ENCODE results near the gene ZNRF2.

ZNRF2 gene

DNA sequence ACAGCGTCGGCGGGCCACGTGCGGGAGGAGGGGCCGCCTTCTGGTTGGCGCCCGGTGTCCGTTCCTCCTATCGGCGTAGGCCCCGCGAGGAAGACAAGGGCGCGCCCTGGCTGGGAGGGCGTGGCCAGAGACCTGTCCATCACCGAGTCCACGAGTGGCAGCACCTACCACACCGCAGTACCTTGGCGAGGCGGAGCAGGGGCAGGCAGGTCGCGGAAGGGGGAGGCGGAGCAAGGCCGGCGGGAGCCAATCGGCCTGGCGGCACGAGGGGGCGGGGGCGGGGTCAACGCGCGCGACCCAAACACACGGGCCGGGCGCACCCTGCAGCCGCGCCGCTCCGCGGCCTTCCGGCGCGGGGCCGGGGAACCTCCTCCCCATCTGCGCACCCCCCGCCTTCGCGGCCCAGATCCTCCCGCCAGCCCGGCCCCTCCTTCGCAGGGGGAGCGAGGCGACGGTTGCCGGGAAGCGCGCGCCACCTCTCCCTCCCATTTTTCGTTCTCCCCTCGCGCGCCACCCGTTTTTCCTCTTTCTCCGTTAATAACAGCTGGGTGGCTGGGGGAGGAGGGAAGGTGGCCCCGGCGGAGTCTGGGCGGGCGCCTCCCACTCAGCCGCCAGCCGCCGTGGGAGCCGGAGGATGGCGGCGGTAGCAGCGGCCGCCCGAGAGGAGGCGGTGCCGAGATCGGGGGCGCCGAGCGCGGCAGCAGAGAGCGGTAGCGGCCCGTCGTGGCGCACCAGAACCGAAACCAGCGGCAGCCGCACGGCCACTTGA lies at the start of gene ZNRF2:
Gene ZNRF2, plus strand, starts transcription at position 300 of the 769 bp plus-strand sequence. CDS start 761 bp downstream, outside the sequence.
- DNase-seq, result peak; percentile 98 to 99
- no peaks in the 10 kb centered on the region for H3K9me3 Mint-ChIP-seq
- peak; percentile 93 for ATAC-seq
- H3K4me1 Mint-ChIP-seq, result peaks cover 47% of the 10 kb centered on the region
- H3K27me3 Mint-ChIP-seq, result no peaks in the 10 kb centered on the region
- peak within 1 kb of the TSS; percentile 82 to 86 for H3K4me3 Mint-ChIP-seq
- peak within 1 kb of the TSS; percentile 78 to 95 for H3K27ac Mint-ChIP-seq

DNA sequence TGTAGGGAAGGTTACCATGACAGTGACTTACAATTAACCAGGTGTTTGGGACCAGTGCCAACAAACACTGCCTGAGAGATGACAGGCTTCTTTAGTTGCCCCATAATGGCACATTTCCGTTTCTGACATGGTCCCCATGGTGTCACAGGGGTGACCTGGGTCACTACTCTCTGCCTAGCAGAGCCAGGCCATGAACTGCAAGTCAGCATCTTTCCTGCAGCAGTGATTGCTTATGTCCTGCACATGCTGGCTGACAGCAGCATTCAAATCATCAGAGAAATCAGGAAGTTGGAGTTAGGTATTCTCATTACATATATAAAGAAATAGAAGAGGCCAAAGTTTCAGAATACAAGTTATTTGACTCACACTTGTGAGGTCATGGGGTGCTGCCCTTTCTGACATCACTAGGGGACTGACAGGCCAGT lies 47.1 kb upstream of the ZNRF2 start:
- H3K9me3 Mint-ChIP-seq, result peaks cover 5 to 7% of the 10 kb centered on the region in 2 donors
- H3K4me1 Mint-ChIP-seq, result peaks cover 10% of the 10 kb centered on the region
- ATAC-seq, result no peak
- DNase-seq, result no peak
- H3K4me3 Mint-ChIP-seq, result no peak overlapping the region
- H3K27me3 Mint-ChIP-seq, result peaks cover 33% of the 10 kb centered on the region
- H3K27ac Mint-ChIP-seq, result no peak overlapping the region

DNA sequence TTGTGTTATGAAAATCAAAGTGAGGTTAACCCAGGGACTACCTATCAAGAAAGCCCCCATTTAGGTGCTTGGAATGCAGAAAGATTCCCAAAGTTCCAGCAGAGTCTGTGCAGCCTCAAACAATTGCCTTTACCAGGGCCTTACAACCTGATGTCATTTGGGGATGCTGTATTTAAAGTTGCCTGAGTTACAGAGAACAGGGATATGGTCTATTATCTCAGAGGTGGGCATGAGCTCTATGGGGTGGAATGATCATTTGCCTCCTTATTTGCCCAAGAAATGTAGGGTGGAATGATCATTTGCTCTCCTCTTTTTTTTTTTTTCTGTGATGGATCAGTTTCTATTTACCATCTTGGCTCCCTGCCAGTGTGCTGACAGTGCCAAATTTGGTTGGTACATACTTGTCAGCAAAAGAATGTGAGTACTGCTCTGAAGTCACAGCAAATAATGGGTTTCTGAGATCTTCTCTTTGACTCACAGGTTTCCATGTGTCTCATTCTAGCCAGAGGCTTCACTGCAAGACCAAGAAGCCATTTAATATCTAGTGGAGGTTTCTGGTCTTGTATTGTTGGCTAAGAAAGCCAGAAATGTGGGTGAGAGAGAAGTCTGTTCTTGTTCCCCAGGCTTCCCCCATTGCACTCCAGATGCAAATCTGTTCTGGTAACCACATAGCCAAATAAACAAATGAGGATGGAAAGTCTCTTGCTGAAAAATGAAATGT lies 45.5 kb upstream of the ZNRF2 start:
- H3K4me3 Mint-ChIP-seq, result no peak overlapping the region
- ATAC-seq, result peak; percentile 86
- no peak for DNase-seq
- H3K4me1 Mint-ChIP-seq, result peaks cover 10% of the 10 kb centered on the region
- H3K9me3 Mint-ChIP-seq, result peaks cover 5 to 7% of the 10 kb centered on the region in 2 donors
- peak overlapping the region in 1 of 2 donors; percentile 50 for H3K27ac Mint-ChIP-seq
- peaks cover 33% of the 10 kb centered on the region for H3K27me3 Mint-ChIP-seq

DNA sequence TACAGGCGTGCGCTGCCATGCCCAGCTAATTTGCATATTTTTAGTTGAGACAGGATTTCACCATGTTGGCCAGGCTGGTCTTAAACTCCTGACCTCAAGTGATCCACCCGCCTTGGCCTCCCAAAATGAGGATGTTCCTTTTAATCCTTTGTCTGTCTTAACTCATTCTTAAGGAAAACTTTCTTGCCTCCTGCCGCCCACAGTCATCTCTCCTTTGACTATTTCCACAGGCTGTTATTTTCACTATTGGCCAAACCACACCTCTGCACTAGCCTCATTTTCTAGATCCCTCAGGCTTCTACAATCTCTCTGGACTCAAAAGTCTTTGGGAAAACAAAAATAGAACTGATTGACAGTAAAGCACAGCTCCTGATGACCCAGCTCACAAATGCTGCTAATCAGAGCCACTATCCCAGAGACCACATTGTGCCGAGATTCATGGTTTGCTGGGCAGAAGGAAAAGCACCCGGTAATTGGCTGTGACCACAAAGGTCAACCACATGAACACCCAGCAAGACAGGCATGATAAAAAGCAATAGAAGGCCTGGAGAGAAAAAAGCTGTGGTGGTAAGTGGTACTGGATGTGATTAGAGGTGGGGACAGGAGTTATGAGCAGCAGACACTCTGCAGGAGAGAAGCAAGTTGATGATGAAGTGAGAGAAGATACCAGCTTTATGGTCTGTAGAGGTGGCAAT lies 44.1 kb upstream of the ZNRF2 start:
- H3K27ac Mint-ChIP-seq, result no peak overlapping the region

DNA sequence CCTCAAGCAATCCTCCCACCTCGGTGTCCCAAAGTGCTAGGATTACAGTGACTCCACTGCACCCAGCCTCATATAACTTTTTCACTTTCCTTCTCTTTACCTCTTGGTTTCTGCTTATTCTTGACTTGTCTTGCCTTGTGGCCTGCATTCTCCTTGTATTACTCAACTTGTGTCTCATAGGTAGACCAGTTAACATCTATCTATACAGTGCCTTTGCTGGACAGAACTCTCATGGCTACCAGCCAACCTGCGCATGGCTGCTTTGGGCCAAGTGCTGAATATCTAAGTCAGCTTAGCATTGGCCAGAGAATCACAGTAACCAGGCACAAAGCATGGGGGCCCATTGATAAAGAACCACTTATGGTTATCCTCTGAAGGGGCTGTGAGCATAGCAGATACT lies 42.6 kb upstream of the ZNRF2 start:
- ATAC-seq (no peak), DNase-seq (no peak)
- peaks cover 14% of the 10 kb centered on the region for H3K4me1 Mint-ChIP-seq
- no peak overlapping the region for H3K27ac Mint-ChIP-seq
- peaks cover 0 to under 1% of the 10 kb centered on the region in 2 donors for H3K9me3 Mint-ChIP-seq
- peaks cover 33% of the 10 kb centered on the region for H3K27me3 Mint-ChIP-seq
- no peak overlapping the region for H3K4me3 Mint-ChIP-seq

More for the DNA sequence above, 44.1 kb upstream of the ZNRF2 start:
- H3K4me1 Mint-ChIP-seq, result peaks cover 14% of the 10 kb centered on the region
- no peak for ATAC-seq
- no peak for DNase-seq
- H3K4me3 Mint-ChIP-seq, result no peak overlapping the region
- H3K9me3 Mint-ChIP-seq, result peaks cover 5 to 7% of the 10 kb centered on the region in 2 donors
- H3K27me3 Mint-ChIP-seq, result peaks cover 33% of the 10 kb centered on the region

DNA sequence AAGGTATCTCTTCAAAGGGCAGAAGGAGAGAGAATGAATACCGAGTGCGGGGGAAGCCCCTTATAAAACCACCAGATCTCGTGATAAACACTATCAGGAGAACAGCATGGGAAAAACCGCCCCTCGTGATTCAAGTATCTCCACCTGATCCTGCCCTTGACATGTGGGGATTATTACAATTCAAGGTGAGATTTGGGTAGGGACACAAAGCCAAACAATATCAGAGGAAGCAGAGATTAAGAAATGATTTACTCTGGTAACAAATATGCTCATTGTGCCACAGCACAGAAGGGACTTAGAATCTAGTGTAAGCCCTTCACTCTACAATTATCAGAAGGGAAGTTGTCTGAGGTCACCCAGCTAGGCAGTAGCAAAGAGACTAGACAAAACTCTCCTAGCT lies 40.1 kb upstream of the ZNRF2 start:
- DNase-seq, result no peak
- H3K9me3 Mint-ChIP-seq, result no peaks in the 10 kb centered on the region
- ATAC-seq, result no peak
- no peak overlapping the region for H3K4me3 Mint-ChIP-seq
- peaks cover 14% of the 10 kb centered on the region for H3K4me1 Mint-ChIP-seq
- H3K27ac Mint-ChIP-seq, result no peak overlapping the region
- H3K27me3 Mint-ChIP-seq, result peaks cover 26% of the 10 kb centered on the region

DNA sequence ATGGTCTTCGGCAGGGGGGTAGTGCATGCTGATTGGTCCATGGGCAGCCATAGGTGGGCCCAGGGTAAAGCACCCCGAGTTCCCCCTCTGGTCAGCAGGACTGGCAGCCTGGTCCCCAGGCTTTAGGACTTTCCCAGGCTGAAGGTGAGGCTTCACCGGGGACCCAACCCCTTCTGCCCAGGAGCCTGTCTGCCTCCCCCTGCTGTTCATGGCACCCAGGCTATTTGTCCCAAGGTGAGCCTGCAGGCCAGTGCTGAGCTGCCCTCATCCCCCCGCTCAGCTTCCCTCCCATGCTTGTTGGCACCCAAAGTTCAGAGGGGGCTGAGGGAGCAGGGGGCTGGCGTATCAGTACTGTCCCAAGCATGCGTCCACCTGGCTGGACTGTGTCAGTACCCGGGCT lies 38.5 kb upstream of the ZNRF2 start:
- Mint-ChIP-seq H3K4me1 (peaks cover 9% of the 10 kb centered on the region), H3K9me3 (no peaks in the 10 kb centered on the region), H3K27ac (no peak overlapping the region), H3K4me3 (no peak overlapping the region), H3K27me3 (peaks cover 11% of the 10 kb centered on the region)
- no peak for ATAC-seq
- DNase-seq, result no peak

DNA sequence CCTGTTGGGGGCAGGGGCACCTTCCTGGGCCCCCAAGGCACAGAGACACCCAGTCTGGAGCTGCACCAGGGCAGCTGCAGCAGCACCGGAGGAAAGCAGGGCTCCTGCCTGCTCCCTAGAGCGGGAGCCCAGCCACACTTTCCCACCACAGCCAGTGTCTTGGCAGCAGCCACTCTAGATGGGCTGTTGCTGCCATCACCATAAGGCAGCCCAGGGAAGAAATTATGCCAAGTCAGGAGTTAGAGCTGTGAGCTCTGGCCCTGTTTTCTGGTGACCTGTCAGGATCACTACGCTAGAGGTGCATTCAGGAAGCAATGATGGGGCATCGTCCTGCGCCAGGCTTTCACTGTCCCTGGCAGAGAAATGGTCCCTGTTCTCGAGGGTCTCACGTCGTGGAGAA lies 38.0 kb upstream of the ZNRF2 start:
- Mint-ChIP-seq H3K27me3 (peaks cover 7% of the 10 kb centered on the region), H3K4me1 (peaks cover 9% of the 10 kb centered on the region), H3K27ac (peak overlapping the region in 1 of 2 donors; percentile 72), H3K9me3 (no peaks in the 10 kb centered on the region), H3K4me3 (no peak overlapping the region)
- DNase-seq, result no peak
- no peak for ATAC-seq

DNA sequence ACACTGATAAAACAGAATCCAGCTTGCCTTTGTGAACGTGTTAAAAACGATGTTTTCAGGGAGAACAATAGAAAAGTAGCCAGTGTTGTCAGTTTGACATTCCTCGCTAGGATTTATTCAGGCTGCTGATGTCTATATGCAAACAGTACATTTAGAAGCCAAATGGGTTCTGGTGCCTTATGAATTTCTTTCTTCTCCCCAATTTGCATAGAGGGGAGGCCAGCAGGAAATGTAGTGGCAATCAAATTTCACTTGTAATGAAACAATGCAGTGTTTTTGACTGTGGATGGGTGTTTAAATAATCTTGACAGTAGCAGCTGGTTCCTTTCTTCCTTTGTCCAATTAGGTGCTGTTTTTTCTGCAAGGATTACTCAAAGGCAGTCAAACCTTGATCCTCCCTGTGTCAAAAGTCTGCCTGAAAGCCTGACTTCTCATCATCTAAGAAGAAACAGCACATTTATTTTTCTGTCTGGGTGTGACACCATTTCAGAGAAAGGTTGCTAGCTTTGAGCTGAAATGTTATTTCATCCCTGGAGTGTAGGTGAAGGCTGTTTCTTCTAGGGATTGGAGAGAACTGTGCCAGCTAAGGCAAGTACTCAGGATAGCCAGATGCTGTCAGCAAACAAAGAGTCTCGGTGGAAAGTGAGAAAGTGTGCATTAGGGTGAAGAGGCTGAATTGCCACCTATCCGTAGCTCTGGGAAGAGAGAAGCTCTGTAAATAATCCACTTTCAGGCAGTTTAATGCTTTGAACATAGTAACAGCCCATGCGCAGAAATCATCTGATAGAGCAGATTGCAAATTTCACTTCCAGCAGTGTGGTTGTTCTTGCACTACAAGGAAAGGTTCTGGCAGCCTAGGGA lies 36.6 kb upstream of the ZNRF2 start:
- no peak for ATAC-seq
- H3K27ac Mint-ChIP-seq, result no peak overlapping the region
- H3K4me3 Mint-ChIP-seq, result no peak overlapping the region
- H3K4me1 Mint-ChIP-seq, result peaks cover 10% of the 10 kb centered on the region
- no peaks in the 10 kb centered on the region for H3K9me3 Mint-ChIP-seq
- no peaks in the 10 kb centered on the region for H3K27me3 Mint-ChIP-seq
- DNase-seq, result no peak

DNA sequence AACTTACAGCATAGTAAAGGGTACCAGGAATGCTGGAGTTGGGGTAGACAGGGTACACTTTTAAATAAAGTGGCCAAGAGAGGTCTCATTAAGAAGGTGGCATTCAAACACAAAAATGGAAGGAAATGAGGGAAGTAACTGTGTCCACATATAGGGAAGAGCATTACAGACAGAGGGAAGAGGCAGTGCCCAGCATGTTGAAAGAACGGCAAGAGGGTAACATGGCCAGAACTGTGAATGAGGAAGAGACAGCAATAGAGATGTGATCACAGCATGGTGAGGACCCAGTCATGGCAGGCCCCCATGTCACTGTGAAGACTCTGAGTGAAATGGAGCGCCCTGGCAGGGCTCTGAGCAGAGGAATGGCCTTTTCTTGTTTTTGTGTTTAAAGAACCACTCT lies 35.1 kb upstream of the ZNRF2 start:
- H3K27ac Mint-ChIP-seq, result no peak overlapping the region
- DNase-seq, result no peak
- H3K27me3 Mint-ChIP-seq, result no peaks in the 10 kb centered on the region
- H3K4me1 Mint-ChIP-seq, result peaks cover 15% of the 10 kb centered on the region
- no peak overlapping the region for H3K4me3 Mint-ChIP-seq
- no peak for ATAC-seq
- no peaks in the 10 kb centered on the region for H3K9me3 Mint-ChIP-seq

DNA sequence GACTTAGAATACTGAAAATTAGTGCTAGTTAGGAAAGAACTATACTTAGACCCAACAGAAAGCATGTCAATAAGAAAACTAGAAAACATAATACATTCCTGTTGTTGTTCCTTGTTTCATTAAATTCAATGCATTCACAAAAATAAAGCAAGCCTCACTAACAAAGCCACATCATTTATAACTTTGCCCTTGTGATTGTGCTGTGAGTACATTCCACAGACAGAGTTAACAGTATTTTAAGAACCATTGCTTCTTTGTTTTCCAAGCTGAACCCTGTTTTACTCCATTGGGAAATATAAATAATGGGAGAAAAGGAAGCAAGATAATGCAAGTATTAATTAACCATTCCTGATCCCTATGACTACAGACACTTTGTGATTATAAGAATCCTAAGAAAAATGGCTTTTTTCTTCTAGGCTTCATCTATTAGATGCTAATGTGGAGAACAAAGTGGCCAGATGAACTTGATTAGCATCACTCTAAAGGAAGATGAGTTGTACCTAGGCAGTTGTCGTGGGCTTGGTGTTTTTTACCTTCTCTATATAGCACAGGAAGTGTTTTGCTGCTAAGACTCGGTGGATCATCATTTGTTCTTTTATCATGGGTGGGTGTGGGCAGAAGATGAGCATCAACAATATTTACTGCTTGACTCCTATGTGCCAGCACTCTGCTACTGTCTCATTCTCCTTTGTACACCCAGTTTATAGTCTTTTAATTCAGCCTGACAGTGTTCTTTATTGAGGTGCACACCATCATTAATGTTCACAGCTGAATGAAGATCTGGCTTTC lies 34.2 kb upstream of the ZNRF2 start:
- no peaks in the 10 kb centered on the region for H3K27me3 Mint-ChIP-seq
- peaks cover 15% of the 10 kb centered on the region for H3K4me1 Mint-ChIP-seq
- no peak overlapping the region for H3K27ac Mint-ChIP-seq
- H3K4me3 Mint-ChIP-seq, result no peak overlapping the region
- ATAC-seq, result no peak
- no peak for DNase-seq
- H3K9me3 Mint-ChIP-seq, result no peaks in the 10 kb centered on the region

DNA sequence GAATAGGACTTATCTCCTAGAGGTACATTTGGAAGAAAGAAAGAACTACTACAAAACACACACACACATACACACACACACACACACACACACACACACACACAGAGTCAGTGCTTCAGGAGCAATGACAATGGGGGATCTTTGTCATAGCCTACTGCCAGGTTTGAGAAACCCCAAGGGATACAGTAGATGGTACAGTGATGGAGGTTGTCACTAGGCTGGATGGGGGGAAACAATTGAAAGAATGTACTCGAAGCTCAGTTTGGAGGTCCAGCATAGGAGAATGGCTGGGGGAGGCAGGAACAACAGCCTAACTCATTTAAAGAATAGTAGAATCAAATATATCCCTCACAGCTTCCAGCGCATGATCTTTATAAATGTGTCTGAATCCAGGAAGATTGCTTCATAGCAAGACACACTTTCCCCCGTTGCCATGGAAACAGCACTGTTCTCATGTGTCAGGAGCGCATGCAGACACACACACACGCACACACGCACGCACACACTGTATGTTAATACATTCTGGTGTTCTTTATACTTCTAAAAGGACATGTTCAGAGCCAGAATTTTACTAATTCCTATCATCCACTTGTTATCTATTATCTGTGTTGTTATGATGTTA lies 32.6 kb upstream of the ZNRF2 start:
- ATAC-seq (no peak), DNase-seq (no peak)
- Mint-ChIP-seq H3K4me3 (no peak overlapping the region), H3K27ac (no peak overlapping the region), H3K9me3 (no peaks in the 10 kb centered on the region), H3K27me3 (no peaks in the 10 kb centered on the region), H3K4me1 (peaks cover 15% of the 10 kb centered on the region)

DNA sequence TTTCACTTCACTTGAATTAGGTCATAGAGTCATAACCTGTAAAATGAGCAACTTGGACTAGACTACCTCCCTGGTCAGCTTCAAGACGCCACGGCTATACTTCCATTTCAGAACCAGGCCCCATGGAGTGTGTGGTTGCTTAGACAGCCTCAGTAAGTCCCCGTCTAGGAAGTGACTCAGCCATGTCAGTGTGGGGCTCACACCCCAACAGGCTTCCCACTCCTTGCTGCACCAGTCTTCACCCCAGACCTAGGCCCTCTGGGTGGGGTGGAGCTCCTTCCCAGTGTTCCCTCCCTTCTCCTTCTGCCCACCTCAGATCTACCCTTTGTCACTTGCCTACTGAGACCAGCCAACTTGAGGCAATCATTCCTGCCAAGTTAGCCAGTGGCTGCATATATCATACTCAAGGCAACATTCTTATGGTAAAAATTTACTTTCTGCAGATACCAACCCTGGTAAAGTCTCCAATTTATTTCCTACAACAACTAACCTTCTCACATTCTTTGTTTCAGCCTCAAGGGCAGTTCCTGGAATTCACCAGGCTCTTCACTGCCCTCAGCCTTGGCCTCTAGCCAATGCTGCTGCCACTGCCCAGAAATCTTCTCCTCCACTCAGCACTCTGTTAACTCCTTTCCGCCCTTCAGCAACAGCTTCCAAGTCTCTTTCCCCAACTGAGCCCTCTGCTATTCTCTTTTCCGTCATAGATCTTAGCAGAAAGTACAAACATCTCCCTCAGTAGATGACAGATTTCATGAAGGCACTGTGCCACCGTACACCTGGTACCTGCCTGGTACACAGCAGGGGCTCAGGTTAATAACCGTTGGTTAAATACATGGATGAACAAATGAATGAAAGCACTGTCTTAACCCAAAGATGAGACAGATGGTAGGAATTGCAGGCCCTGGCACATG lies 31.3 kb upstream of the ZNRF2 start:
- no peak for DNase-seq
- H3K27me3 Mint-ChIP-seq, result no peaks in the 10 kb centered on the region
- peak overlapping the region in 1 of 2 donors; percentile 13 for H3K27ac Mint-ChIP-seq

More for the DNA sequence above, 31.3 kb upstream of the ZNRF2 start:
- ATAC-seq, result peak; percentile 66
- Mint-ChIP-seq H3K9me3 (no peaks in the 10 kb centered on the region), H3K4me1 (peaks cover 15% of the 10 kb centered on the region), H3K4me3 (no peak overlapping the region)
